ENCODE measurements around the gene AFMID.
"Not testable (repeated sequence)": the region's sequence is repeated elsewhere in the genome, so short reads cannot be mapped to it uniquely, and the experiment has no call there.

AFMID gene

DNA sequence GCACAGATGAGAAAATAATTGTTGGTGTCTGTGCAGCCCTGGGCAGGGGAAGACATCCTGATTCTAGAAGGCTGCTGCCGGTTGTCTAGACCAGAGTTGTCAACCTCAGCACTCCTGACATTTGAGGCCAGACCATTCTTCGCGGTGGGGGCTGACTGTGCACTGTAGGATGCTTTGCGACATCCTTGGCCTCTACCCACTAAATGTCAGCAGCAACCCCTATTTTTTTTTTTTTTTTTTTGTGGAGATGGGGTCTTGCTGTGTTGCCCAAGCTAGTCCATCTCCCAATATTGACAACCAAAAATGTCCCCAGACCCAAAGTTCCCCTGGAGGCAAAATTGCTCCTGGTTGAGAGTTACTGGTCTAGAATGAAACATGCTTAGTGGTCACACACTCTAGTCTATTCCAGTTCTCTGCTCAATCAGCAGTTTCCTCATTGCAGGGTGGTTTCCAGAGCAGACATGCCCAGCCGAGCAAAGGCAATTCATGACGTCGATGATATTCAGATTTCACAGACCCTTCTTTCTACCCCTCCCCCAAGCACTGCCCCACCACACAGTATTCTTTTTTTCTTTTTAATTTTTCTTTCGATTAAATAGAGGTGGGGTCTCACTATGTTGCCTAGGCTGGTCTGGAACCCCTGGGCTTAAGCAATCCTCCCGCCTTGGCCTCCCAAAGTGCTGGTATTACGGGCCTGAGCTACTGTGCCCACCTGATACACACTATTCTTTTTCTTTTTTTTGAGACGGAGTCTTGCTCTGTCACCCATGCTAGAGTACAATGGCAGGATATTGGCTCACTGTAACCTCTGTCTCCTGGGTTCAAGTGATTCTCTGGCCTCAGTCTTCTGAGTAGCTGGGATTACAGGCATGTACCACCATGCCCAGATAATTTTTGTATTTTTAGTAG, 32.0 kb upstream of the AFMID start:
- peak; percentile 74 for DNase-seq (ENCODE audit: low spot score)

DNA sequence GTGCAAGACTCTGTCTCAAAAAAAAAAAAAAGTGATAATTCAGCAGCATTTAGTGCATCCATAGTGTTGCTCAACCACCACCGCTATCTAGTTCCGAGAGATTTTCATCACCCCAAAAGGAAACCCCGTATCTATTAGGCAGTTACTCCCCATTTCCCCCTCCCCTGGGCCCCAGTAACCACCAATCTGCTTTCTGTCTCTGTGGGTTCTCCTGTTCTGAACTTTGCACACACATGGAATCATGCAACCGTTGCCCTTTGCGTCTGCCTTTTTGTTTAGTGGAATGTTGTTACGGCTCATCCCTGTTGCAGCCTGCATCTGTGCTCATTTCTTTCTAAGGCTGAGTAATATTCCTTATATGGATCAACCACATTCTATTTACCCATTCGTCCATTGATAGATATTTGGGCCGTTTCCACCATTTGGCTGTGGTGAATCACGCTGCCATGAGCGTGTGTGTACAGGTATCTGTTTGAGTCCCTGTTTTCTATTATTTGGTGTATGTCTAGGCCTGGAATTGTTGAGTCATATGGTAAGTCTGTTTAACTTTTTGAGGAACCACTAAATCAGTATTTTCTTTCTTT, 27.5 kb upstream of the AFMID start:
- no peak for DNase-seq (ENCODE audit: low spot score)

DNA sequence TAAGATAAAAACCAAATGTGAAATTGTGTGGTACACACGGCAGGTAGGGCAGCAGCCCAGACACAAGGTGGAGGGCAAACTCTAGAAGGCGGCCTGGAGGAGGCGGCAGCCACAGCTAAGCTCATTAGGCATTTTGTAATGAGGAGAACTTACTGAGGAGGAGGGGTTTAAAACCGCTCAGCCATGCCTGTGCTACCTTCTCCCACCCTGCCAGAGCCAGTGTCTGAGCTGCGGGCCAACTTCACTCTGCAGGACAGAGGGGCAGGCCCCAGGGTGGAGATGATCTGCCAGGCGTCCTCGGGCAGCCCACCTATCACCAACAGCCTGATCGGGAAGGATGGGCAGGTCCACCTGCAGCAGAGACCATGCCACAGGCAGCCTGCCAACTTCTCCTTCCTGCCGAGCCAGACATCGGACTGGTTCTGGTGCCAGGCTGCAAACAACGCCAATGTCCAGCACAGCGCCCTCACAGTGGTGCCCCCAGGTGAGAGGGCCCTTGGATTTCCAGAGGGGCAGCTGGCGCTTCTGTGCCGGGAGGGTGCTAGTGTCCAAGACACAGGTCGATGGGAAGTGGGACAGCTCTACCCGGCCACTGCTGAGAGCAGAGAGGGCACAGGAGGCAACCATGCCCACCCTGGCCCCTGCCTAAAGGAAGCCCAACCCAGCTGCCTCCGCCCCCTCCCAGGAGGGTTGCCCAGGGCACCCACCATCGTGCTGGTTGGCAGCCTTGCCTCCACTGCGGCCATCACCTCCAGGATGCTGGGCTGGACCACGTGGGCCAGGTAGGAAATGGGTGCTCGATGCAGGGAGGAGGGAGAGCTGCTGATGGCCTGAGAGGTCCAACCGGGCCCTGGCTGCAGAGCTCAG, 23.0 kb upstream of the AFMID start:
- no peak for DNase-seq (ENCODE audit: low spot score)

GRCh38 chr17:78164748-78165607, 22.2 kb upstream of the AFMID start:
- no peak for DNase-seq (ENCODE audit: low spot score)

- DNase-seq (ENCODE audit: low spot score) = no peak
Observed at GRCh38 chr17:78166416-78166815, 20.7 kb upstream of the AFMID start.

DNA sequence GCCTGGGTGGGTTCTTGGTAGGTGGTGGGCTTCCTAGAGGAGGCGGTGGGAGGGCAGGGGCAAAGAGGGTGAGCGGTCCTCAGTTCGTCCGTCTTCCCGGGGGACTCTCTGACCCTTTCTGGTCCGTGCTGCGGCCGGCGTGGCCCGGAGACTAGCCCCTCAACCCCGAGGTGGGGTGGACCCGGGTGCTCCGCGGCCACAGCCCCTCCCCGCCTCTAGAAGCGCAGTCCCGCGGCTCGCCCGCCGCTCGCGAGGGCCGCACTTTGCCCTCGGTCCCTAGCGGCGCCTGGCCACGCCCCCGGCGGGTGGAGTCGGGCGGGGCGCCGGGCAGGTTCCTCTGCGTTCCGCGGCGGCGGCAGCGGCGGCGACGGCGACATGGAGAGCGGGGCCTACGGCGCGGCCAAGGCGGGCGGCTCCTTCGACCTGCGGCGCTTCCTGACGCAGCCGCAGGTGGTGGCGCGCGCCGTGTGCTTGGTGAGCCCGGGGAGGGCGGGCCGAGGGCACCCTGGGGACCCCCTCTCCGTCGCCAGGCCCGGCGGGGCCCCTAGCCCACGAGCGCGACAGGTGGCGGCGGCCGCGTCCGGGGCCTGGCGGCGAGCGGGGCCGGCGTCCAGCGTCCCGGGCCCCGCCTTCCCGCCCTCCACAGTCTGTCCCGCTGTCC, 18.8 kb upstream of the AFMID start, which contains the start of gene SYNGR2:
Gene SYNGR2 (plus strand): TSS at position 340 of the 661 bp plus-strand sequence. CDS start 36 bp downstream, at position 376.
- peak; percentile 89 for DNase-seq (ENCODE audit: low spot score)

DNA sequence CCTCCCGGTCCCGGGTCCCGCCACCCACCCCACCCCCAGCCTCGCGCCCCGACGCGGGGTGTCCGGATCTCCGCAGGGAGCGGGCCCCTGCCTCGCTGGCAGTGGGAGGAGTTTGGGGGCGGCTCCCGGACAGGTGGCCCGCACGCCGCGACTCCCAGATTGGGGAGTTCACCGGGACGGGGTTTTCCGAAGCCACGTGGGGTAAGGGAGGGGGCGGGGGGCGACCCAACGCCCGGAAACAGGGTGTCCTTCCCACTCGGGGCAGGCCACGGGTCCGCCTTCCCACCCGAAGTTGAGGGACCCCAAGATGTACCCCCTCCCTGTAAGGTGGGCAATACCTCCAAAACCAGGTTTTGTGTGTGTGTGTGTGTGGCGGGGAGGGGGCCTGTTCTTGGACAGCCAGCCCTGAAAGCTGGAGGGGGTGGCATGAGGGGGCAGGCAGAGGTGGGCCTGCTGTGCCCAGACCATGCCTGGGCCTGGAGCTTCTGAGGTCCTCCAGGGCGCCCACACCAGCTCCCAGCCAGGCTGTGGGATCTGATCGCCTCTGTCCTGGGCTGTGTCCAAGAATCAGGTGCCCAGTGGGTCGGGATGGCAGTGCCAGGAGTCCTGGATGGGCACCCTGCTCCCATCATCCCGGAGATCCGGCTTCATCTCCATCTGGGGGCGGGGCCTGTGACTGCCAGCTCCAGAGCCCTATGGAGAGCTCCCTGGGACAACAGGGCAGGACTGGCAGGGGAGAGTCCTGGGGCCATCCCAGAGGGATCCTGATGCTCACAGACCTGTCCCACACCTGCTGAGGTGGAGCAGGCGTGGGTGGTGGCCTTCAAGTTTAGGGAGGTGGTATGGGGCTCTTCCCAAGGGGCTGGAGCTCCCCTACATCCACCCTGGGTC, 18.0 kb upstream of the AFMID start:
- peak; percentile 44 for DNase-seq (ENCODE audit: low spot score)

DNA sequence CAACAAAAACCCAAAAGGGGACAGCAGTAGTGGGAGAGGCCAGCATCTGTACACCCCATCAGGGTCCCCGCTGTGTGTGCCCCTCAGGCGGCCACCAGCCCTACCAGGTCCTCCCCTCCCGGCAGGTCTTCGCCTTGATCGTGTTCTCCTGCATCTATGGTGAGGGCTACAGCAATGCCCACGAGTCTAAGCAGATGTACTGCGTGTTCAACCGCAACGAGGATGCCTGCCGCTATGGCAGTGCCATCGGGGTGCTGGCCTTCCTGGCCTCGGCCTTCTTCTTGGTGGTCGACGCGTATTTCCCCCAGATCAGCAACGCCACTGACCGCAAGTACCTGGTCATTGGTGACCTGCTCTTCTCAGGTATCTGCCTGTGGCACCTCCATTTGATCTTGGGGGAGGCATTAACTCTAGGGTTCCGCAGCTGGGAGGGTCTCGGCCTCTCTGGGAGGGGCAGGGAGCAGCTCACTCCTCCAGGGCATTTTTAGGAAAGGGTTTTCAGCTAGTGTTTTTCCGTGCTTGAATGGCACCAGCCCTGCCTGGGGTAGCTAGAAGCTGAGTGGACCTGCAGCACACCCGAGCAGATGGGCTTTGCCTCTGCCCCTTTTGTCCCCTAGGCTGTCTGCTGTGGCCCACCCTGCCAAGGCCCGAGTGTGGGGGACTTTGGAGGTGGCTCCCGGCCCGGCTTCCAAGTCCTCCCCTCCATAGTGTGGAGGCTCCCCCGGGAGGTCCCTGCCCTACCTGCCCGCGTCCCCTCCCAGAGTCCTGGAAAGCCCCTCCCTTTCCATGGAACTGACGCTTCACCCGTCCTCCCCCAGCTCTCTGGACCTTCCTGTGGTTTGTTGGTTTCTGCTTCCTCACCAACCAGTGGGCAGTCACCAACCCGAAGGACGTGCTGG, 16.2 kb upstream of the AFMID start:
- no peak for DNase-seq (ENCODE audit: low spot score)

- not testable (repeated sequence) for DNase-seq (ENCODE audit: low spot score)
Observed at GRCh38 chr17:78171591-78172248, 15.4 kb upstream of the AFMID start.

- no peak for DNase-seq (ENCODE audit: low spot score)
Observed at GRCh38 chr17:78172249-78173051, 14.7 kb upstream of the AFMID start.

- DNase-seq (ENCODE audit: low spot score) = no peak
Observed at GRCh38 chr17:78173097-78173715, 14.0 kb upstream of the AFMID start.

GRCh38 chr17:78174346-78174869, 12.8 kb upstream of the AFMID start:
- no peak for DNase-seq (ENCODE audit: low spot score)

GRCh38 chr17:78174870-78175642, 12.1 kb upstream of the AFMID start:
- no peak for DNase-seq (ENCODE audit: low spot score)

DNA sequence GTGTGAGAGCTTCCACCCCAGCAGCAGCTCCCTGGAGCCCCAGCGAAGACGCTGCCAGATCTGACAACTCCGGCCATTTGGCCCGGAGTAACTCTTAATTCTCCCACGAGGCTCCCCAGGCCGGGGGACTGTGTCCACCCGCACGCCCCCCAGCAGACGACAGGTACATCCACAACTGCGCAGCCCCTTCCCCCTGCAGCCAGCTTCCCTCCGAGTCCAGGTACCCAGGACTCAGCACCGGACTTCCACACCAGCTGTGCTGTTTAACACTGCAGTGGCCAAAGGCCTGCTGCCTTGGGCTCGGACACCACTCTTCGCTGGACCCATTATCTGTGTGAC, 11.6 kb upstream of the AFMID start:
- DNase-seq (ENCODE audit: low spot score) = no peak

DNA sequence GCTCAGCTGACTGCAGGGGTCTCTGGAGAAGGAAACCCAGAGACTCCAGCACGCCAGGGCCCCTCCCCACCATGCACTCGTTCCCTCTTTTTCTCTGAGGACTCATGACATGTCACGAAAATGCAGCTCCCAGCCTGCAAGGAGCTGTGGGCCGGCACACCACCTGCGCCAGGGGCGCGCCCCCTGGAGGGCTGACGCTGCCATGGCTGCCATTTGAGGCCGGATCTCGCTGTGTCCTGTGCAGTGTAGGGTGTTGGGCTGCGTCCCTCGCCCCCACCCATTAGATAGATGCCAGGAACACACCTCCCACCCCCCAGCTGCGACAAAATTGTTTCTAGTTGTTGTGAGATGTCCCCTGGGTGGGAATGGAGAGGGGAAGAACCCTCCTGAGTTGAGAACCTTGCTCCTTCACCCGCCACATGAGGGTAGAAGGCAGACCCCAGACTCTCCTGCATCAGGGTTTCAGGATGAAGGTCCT, 10.6 kb upstream of the AFMID start:
- peak; percentile 83 for DNase-seq (ENCODE audit: low spot score)

DNA sequence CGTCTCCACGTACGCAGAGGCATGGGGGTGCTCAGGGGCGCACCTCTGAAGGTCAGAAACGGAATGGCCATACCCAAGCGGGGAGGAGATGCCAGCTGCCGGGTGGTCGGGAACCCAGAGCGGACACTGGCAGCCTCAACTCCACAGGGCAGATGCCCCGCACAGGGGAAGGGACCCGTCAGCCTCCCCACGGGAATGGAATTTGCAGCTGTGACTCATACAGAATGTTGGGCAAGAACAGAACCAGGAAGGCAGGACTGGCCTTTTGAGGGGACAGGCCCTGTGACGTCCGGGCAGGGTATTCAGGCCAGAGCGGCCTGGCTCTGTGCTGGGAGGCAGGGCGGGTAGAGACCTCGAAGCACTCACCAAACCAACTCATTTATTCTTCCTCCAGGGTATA, 7.8 kb upstream of the AFMID start:
- DNase-seq (ENCODE audit: low spot score) = no peak

Measured in germinal center (tissue), 1 donor.